Cardiac muscle cell (in vitro differentiated cells and primary cell): ENCODE data around the gene UCHL1. TPM values are rescaled to one million over a fixed set of nuclear protein-coding genes. Genes with fewer than 3 reads are reported as not detected.
A peak's percentile ranks its signal among the peaks of the same experiment; 100 is the strongest.
"Not testable (repeated sequence)": the region's sequence is repeated elsewhere in the genome, so short reads cannot be mapped to it uniquely, and the experiment has no call there.

Experiments
- DNase-seq, 2 donors: peaks; one replicate each; pipeline versions ENCODE4 v3.0.0 to v3.0.0-alpha.2; 2010 to 2017; ENCODE audit warnings: low read depth in 1 of 2, low spot score in 1 of 2
- H3K27ac ChIP-seq: fragments of 200-600 bp; sonication (generic); 2 replicates; pipeline ENCODE4 v1.5.1; 2016
- H3K27me3 ChIP-seq: fragments of 200-600 bp; sonication (generic); 2 replicates; pipeline ENCODE4 v1.6.0; 2016; ENCODE audit warnings: control low read depth
- H3K36me3 ChIP-seq: fragments of 200-600 bp; sonication (generic); 2 replicates; pipeline ENCODE4 v1.5.1; 2016; ENCODE audit warnings: control low read depth
- H3K4me1 ChIP-seq: fragments of 200-600 bp; sonication (generic); 2 replicates; pipeline ENCODE4 v1.8.1; 2017; ENCODE audit warnings: low read depth, mild to moderate bottlenecking, mixed run types
- H3K4me3 ChIP-seq: fragments of 200-600 bp; sonication (generic); 2 replicates; pipeline ENCODE4 v1.5.1; 2016; ENCODE audit warnings: mild to moderate bottlenecking
- H3K9me3 ChIP-seq: fragments of 200-600 bp; sonication (generic); 2 replicates; pipeline ENCODE4 v1.5.1; 2017; ENCODE audit warnings: low read depth, mild to moderate bottlenecking, control low read depth
- CTCF ChIP-seq: IDR thresholded peaks from 2 replicates; pipeline ENCODE4 v1.5.1; 2012; ENCODE audit warnings: low read depth, mild to moderate bottlenecking, low read length
- polyA plus RNA-seq: library from polyadenylated mRNA; unstranded; fragments of >200 nt; fragmentation: Nextera tagmentation; extraction: Ambion mirVana; gene quantifications from 2 replicates; pipeline ENCODE4 v1.2.1, GENCODE V29; 2016
- total RNA-seq: library from RNA; depleted of rRNA; stranded (reverse); fragments of >200 nt; gene quantifications from 2 replicates; pipeline ENCODE4 v1.2.3, GENCODE V29; 2016

The UCHL1 gene
- total and polyA plus RNA-seq, 2 experiments from 2014 or later, result 36.3 to 60.3 TPM

GRCh38 chr4:41307638-41308037 is 50.9 kb downstream of the UCHL1 start:
- Histone ChIP-seq H3K27ac (no peak overlapping the region), H3K27me3 (peaks cover 99% of the 10 kb centered on the region), H3K4me3 (no peak overlapping the region), H3K4me1 (no peaks in the 10 kb centered on the region), H3K36me3 (no peaks in the 10 kb centered on the region), H3K9me3 (no peaks in the 10 kb centered on the region)
- peak in 1 of 2 donors; percentile 22 for DNase-seq
- no peak for TF ChIP-seq CTCF

- Histone ChIP-seq H3K4me3 (no peak overlapping the region), H3K36me3 (no peaks in the 10 kb centered on the region), H3K27ac (no peak overlapping the region), H3K4me1 (no peaks in the 10 kb centered on the region), H3K27me3 (peaks cover 100% of the 10 kb centered on the region), H3K9me3 (no peaks in the 10 kb centered on the region)
- DNase-seq, result no peak
- TF ChIP-seq CTCF, result no peak
Measured at GRCh38 chr4:41308398-41308797, 51.7 kb downstream of the UCHL1 start.

DNA sequence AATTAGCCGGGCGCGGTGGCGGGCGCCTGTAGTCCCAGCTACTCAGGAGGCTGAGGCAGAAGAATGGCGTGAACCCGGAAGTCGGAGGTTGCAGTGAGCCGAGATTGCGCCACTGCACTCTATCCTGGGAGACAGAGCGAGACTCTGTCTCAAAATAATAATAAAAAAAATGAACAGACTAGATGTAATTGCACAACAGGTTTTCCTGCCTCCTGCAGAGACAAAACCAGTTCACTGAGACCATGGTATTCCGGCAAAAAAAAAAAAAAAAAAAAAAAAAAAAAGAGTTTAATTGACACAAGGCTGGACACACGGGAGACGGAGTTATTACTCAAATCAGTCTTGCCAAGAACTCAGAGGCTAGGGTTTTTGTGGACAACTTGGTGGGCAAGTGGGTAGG is 58.7 kb downstream of the UCHL1 start:
- not testable (repeated sequence) for H3K4me1 ChIP-seq, H3K9me3 ChIP-seq, H3K36me3 ChIP-seq, DNase-seq, H3K4me3 ChIP-seq, H3K27ac ChIP-seq
- H3K27me3 ChIP-seq, result peaks cover 78% of the 10 kb centered on the region

DNA sequence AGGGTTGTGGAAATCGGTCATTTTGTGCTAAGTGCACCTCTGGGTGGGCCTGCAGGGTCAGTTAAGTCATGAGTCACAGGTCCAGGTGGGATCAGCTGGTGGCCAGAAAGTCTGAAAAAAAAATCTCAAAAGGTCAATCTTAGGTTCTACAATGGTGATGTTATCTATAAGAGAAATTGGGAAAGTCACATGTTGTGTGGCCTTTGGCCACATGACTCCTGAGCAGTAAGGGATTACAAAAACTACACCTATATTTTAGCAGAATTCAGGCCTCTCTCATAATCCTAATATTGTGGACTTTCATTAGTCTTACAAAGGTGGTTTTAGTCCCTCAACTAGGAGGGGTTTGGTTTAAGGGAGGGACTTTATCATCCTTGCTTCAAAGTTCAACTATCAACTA is 59.1 kb downstream of the UCHL1 start:
- Histone ChIP-seq H3K4me3 (no peak overlapping the region), H3K9me3 (no peaks in the 10 kb centered on the region), H3K27ac (no peak overlapping the region), H3K27me3 (peaks cover 78% of the 10 kb centered on the region), H3K36me3 (no peaks in the 10 kb centered on the region), H3K4me1 (no peaks in the 10 kb centered on the region)
- no peak for DNase-seq
- no peak for TF ChIP-seq CTCF

Other genes starting within 250 kb of the UCHL1 start
- 11.4 and 14.9 TPM in 2 replicates for gene APBB2, start 42.4 kb upstream of the UCHL1 start, total RNA-seq
- 4.6 and 9.9 TPM in 2 replicates for gene APBB2, start 42.4 kb upstream of the UCHL1 start, polyA plus RNA-seq